ENCODE results near the gene MGMT.

Gene MGMT

GRCh38 chr10:129544205-129545202 is 77.5 kb downstream of the MGMT start:
- DNase-seq (ENCODE audit: low spot score), result no peak

DNA sequence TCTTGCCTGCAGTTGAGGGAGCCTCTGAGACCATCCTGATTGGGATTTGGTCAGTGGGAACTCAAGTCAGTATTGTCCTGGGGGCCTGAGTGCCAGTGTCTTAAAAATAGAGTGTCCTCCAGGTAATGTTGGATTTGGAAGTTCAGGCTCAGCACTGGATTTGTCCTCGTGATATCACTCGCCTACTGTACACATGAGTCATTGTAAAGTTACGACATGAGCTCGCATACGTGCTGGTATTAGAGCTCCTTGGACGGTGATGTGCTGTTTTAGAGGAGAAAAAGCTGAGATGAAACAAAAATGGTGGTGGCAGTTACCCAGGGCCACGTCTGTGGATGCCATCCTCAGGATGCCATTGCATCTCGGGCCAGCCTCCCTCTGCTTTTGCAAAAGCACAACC is 78.2 kb downstream of the MGMT start:
- DNase-seq (ENCODE audit: low spot score), result no peak

DNA sequence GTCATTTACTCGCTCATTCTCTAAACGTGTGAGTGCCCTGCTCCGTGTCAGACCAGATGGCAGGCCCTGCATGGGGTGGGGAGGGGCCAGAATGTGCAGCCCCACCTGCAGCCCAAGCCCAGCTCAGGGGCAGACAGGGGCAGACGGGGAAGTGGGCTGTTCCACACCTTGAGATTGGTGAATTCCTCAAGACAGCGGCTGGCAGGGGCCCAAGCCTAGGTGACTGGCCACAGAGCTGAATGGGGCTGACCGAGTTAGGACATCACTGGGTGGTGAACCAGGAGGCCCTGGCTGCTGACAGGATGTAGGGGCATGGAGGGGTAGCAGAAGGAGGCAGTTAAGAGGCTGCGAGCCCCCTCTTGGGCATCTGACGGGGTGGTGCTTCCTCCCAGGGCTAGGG is 79.1 kb downstream of the MGMT start:
- DNase-seq (ENCODE audit: low spot score), result no peak

DNA sequence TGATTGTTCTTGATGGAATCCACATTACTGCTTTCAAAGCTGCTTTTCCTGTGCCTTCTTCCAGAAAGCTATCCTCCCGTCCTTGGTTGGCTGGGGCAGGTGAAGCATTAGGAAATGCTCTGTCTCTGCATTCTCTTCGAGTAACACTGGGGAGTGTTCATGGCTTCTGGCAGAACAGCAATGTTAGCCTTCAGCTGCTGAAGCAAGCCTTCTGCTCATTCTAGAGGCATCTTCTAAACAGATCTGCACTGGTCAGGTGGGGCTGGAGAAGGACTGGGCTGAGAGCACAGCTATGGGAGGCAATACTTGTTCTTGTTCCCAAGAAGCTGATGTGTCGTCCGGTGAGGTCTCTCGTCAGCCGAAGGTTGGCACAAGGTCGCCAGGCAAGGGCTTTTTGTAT is 80.6 kb downstream of the MGMT start:
- no peak for DNase-seq (ENCODE audit: low spot score)

- no peak for DNase-seq (ENCODE audit: low spot score)
Observed at GRCh38 chr10:129548600-129548999, 81.6 kb downstream of the MGMT start.

DNA sequence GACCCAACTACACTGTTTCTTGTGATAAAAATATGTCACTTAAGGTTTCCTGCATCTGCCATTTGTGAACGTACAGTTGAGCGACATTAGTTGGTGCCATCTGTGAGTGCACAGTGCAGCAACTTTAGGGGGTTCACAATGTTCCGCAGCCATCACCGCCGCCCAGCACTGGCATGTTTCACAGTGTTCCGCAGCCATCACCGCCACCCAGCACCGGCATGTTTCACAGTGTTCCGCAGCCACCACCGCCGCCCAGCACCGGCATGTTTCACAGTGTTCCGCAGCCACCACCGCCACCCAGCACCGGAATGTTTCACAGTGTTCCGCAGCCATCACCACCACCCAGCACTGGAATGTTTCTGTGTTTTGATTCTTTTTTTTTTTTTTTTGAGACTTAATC is 83.0 kb downstream of the MGMT start:
- no peak for DNase-seq (ENCODE audit: low spot score)

GRCh38 chr10:129550658-129551057 is 83.6 kb downstream of the MGMT start:
- no peak for DNase-seq (ENCODE audit: low spot score)

DNA sequence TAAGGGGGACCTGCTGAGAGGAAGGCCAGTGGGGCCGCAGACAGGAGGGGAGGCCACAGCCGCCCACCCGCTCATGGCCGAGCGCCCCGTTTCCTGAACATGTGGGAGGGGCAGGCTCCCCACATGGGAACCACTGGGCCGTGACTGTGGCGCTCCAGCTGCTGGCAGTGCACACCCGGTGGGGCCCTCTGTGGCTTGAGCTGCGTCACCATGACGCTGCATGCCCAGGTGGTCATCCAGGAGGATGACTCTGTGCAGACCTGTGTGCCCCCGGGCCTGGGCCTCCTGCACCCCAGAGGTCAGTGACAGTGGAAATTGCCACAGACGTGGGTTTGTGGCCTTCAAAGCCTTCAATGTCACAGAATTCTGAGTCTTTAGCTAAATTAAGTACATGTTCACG is 85.1 kb downstream of the MGMT start:
- no peak for DNase-seq (ENCODE audit: low spot score)

- DNase-seq (ENCODE audit: low spot score), result no peak
Observed at GRCh38 chr10:129553928-129554327, 86.9 kb downstream of the MGMT start.

- DNase-seq (ENCODE audit: low spot score), result no peak
Observed at GRCh38 chr10:129556316-129556715, 89.3 kb downstream of the MGMT start.

DNA sequence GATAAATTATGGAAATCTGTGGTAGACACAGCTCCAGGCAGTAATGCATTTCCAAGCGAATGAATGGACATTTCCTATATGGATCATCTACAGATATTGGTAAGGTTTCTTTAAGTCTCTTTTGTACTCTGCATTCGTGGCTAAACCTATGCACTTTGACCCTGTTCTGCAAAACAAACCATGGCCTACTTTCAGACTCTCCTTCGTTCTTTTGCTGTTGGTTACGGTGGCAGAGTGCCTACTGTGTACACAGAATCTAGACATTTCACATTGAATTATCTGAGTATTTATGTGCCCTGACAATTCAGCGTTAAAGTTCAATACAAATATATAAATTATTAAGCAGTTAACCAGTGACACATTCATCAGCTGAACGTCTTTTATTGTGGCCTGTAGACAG is 93.3 kb downstream of the MGMT start:
- no peak for DNase-seq (ENCODE audit: low spot score)

DNA sequence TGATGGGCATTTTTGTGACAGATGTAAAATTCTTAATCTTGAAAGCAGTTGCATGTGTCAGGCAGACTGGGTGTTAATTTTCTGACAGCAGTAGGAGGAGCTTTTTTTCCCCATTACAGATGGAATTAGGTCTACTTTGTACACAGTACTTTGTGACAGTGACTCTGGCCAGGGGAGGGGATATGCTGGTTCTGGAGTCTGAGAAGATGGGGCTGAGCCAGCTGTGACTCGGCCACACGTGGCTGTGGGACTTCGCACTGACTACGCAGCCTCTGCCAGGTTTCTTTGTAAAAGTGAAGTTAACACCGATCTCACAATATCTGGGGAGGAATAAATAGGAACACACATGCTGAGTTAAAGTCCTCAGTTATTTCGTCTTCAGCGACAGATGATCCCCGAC is 95.4 kb downstream of the MGMT start:
- no peak for DNase-seq (ENCODE audit: low spot score)

- DNase-seq (ENCODE audit: low spot score), result no peak
Observed at GRCh38 chr10:129564923-129565322, 97.9 kb downstream of the MGMT start.

- no peak for DNase-seq (ENCODE audit: low spot score)
Observed at GRCh38 chr10:129568583-129569344, 101.7 kb downstream of the MGMT start.

GRCh38 chr10:129570185-129570584 is 103.1 kb downstream of the MGMT start:
- no peak for DNase-seq (ENCODE audit: low spot score)

- DNase-seq (ENCODE audit: low spot score), result no peak
Observed at GRCh38 chr10:129579228-129579627, 112.2 kb downstream of the MGMT start.

DNA sequence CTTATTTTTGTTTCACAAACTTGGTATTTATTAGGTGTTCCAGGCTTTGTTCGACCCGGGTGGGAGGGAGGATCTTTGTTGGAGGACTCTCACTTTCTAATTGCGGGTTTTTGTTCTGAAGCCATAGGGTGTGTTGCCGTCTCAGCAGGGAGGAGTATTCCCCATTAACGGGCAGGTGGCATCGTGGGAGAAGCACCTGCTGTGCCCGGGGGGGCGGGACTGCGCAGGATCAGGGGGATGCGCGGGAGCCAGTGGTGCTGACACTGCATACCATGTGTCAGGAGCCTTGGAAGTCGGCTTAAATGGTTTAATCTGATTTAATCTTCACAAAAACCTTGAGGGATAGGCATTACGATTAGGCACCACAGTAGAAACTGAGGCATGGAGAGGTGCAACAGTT is 113.0 kb downstream of the MGMT start:
- DNase-seq (ENCODE audit: low spot score), result no peak

GRCh38 chr10:129580901-129581300 is 113.9 kb downstream of the MGMT start:
- no peak for DNase-seq (ENCODE audit: low spot score)

DNA sequence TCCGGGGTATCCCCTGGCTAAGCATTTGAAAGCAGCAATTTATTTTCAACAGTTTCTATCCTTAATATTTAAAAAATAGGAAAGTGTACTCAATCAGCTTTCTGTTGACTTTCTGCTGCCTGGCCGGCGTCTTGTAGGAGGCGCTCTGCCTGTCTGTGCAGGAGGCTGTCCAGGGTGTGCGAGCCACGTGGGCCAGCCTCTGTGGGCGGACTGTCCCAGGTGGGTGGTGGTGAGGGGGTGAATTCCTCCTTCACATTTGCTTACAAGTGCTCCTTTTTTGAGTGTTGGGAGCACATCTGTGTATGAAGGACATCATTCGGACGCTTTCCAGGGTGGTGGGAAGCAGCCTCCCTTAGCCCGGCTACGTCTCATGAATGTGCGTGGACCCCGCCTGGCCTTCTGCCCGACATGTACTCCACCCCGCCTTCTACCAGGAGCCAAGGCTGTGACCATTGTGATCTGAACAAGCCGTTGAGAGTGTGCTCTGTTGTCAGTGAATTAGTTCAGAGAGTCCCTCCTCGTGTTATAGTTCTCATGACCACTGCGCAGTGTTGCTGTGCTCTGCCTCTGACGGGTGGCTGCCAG is 114.9 kb downstream of the MGMT start:
- DNase-seq (ENCODE audit: low spot score), result no peak

- DNase-seq (ENCODE audit: low spot score), result no peak
Observed at GRCh38 chr10:129583831-129584230, 116.8 kb downstream of the MGMT start.

GRCh38 chr10:129586898-129587443 is 119.9 kb downstream of the MGMT start:
- no peak for DNase-seq (ENCODE audit: low spot score)

DNA sequence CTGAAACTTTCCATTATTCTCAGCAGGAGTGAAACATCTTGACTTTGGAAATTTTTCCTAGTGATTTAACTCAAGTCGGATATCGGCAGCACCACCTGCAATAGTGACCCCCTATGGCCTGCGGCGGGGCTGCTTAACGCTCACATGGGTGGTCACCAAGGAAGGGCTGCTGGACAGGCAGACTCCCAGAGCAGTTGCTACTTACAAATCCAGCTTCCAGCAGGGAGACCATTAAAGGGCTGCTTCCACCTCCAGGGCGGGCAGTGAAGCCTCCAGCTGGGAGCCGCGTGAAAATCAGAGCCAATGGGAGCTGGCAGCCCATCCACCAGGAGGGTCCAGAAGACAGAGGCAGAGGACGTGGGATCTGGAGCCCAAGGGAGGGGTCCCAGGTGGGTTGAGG is 122.5 kb downstream of the MGMT start:
- no peak for DNase-seq (ENCODE audit: low spot score)

DNA sequence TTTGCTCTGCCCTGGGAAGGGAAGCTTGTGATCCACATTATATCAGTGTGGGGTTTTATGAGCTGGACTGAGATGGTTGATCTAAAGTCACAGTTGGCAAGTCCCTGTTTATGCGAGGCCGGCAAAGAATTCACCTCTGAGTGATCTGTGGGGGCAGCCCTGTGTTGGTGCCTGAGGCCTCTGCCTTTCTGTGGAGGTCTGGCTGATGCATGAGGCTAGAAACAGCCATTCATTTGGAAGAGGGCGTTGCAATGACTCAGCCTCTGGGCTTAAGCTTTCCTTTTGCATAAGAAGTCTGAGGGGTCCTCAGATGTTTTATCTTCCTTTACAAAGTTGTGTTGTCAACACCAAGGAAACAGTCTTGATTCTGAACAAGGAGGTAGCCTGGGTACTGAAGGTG is 126.9 kb downstream of the MGMT start:
- DNase-seq (ENCODE audit: low spot score), result no peak
